Epidermal melanocyte (primary cell): ENCODE data around the gene ZNF692.
"Not testable (repeated sequence)": the region's sequence is repeated elsewhere in the genome, so short reads cannot be mapped to it uniquely, and the experiment has no call there.

Experiments used
- DNase-seq: peaks from one replicate; pipeline ENCODE4 v3.0.0; 2011; ENCODE audit warnings: low spot score; ENCODE audit not compliant: insufficient read length

Gene ZNF692

GRCh38 chr1:248810000-248810726 is 48.7 kb downstream of the ZNF692 start:
- no peak for DNase-seq

- DNase-seq: no peak
Observed at GRCh38 chr1:248808876-248809275, 50.0 kb downstream of the ZNF692 start.

DNA sequence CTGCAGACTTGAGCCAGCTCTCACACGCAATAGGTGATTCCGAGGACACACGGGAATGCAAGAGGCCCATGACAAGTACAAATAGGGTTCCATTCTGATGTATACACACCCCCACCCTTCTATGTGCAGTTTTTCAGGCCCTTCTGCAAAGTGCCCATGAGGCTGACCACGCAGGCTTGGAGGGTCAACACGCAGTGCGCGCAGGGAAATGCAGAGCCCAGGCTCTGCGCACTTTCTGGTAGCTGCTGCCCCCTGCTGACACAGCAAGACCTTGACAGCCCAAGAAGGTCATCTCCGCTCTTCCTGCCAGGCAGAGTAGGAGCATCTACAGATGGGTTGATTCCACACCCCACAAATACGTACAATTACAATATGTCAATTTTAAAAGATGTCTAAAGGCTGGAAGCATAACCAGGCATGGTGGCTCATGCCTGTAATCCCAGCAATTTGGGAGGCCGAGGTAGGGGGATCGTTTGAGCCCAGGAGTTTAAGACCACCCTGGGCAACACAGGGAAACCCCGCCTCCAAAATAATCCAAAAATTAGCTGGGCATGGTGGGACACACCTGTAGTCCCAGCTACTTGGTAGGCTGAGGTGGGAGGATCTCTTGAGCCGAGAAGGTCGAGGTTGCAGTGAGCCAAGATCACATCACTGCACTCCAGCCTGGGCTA is 51.7 kb downstream of the ZNF692 start:
- no peak for DNase-seq

- no peak for DNase-seq
Observed at GRCh38 chr1:248805876-248806275, 53.0 kb downstream of the ZNF692 start.

DNA sequence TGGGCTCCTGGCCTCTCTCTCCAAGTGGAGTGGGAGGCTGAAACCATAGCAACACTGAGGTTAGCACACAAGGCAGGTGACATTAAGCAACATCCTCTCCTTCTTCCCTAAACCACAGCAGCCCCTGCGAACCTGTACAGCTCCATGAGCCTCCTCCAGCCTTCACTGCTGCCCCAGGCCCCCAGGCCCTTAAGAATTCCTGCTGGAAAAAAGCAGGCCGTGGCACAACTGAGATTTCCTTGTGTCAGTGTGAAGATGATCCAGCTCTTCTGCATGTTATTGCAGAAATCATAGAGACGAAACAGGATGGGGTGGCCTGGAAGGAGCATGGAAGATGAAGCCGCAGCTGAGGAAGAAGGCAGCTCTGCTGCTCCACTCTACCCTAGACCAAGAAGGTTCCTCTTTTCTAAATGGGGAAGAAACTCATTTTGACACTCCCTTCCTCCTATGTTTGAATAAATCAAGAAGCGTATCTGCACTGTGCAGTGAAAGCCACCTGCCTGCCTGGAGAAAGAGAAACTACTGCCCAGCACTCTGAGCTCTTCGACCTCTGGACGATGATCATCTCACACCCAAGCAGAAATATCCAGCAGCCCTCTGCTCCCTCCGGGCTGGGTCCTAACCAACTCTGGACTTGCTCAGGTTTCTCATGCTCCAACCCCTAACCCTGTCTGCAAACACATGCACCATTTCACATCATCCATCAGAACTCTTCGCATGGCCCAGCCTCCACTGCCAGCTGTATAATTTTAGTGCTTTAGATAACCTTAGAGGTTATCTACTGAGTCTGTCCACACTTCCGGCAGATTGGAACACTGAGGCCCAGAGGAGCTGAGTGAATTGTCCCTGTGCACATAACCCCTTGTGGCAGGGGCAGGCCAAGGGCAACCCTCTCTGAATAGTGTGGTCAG is 53.9 kb downstream of the ZNF692 start:
- DNase-seq: no peak

GRCh38 chr1:248803501-248803900 is 55.4 kb downstream of the ZNF692 start:
- DNase-seq: not testable (repeated sequence)

DNA sequence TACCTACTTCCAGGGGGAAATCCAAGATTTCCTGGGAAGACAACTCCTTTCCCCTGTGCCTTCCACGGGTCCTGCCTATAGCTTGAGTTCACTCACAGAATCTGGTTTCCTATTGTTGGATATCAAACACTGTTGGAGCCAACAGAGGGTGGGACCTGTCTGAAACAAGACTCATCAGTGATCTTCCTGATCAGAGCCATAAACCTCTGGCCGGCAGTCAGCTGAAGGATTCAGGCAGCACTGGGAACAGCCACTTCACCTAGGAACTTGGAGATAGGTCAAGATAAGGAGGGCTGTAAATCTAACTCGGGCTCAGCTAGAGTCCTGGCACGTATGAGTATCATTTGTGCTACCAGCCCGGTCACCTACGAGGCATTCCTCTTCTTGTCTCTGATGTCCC is 56.4 kb downstream of the ZNF692 start:
- no peak for DNase-seq

DNA sequence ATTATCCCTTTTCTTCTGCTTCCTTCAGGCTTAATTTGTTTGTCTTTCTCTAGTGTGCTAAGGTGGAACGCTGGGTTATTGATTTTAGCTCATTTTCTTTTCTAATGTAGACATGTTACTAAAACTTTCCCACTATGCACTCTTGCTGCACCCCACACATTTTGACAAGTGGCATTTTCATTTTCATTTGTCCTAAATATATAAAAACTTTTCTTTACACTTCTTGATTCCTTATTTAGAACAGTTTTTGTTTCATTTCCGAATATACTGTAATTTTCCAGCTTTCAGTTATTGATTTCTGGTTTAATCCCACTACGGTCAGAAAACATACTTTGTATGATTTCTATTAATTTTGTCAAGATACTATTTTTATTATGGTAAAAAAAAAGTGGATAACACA is 58.4 kb downstream of the ZNF692 start:
- no peak for DNase-seq
